Cardiac fibroblast (primary cell): ENCODE results near the gene MAD2L2.
"Not testable (repeated sequence)": the region's sequence is repeated elsewhere in the genome, so short reads cannot be mapped to it uniquely, and the experiment has no call there.

Source experiments
- DNase-seq, 2 donors: peaks; one replicate each; pipeline versions ENCODE4 v3.0.0 to v3.0.0-alpha.2; 2010; ENCODE audit warnings: low read depth in 2 of 2
- H3K4me3 ChIP-seq, 2 donors: replicated peaks in 1 of 2; 1 replicate in 1 of 2; 2 replicates in 1 of 2; pipeline ENCODE4 v1.5.1; 2011; ENCODE audit warnings: low read depth in 2 of 2, low read length in 2 of 2, mild to moderate bottlenecking in 2 of 2, moderate library complexity in 1 of 2
- TF ChIP-seq, protein P1 (sequence below): IDR thresholded peaks from one replicate; pipeline ENCODE4 v1.5.1; 2011; ENCODE audit warnings: low read depth, mild to moderate bottlenecking, low read length, inconsistent platforms

The MAD2L2 gene

DNA sequence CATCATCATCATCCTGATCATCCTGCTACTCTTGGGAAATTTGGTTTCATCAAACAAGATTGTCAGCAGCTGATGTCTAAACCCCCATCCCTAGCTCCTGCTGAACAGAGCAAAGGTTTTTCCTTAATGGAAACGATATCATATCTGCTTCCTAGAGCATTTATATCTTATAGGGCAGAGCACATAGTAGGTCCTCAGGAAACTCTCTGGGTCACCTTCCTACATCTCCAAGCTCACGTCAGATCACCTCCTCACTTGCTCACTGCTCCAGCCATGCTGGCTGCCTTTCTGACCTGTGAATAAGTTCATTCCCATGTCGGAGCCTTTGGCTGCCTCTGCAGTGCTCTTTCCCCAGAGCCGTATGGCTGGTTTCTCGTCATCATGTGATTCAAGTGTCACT is 37.2 kb downstream of the MAD2L2 start:
- H3K4me3 ChIP-seq, result no peak overlapping the region
- TF ChIP-seq, protein P1, sequence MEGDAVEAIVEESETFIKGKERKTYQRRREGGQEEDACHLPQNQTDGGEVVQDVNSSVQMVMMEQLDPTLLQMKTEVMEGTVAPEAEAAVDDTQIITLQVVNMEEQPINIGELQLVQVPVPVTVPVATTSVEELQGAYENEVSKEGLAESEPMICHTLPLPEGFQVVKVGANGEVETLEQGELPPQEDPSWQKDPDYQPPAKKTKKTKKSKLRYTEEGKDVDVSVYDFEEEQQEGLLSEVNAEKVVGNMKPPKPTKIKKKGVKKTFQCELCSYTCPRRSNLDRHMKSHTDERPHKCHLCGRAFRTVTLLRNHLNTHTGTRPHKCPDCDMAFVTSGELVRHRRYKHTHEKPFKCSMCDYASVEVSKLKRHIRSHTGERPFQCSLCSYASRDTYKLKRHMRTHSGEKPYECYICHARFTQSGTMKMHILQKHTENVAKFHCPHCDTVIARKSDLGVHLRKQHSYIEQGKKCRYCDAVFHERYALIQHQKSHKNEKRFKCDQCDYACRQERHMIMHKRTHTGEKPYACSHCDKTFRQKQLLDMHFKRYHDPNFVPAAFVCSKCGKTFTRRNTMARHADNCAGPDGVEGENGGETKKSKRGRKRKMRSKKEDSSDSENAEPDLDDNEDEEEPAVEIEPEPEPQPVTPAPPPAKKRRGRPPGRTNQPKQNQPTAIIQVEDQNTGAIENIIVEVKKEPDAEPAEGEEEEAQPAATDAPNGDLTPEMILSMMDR, result no peak
- no peak for DNase-seq

DNA sequence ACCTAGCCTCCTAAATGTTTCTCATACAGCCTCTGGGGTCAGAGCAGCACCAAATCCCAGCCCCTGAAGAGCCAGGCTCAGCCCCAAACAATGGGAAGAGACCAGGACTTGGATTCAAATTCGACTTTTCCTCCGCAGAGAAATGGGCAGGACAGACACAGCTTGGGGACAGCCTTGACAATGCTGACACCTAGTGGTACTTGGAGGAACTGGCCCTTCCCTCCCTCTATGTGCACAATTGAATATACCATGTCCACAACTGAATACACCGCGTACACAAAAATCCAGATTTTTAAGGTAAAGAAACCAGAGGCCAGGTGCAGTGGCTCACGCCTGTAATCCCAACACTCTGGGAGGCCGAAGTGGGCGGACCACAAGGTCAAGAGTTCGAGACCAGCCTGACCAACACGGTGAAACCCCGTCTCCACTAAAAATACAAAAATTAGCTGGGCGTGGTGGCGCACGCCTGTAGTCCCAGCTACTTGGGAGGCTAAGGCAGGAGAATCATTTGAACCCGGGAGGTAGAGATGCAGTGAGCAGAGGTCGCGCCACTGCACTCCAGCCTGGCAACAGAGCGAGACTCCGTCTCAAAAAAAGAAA is 38.4 kb downstream of the MAD2L2 start:
- TF ChIP-seq, protein P1, result peak; percentile 98
- peak; percentile 73 to 77 for DNase-seq
- H3K4me3 ChIP-seq, result not testable (repeated sequence)

DNA sequence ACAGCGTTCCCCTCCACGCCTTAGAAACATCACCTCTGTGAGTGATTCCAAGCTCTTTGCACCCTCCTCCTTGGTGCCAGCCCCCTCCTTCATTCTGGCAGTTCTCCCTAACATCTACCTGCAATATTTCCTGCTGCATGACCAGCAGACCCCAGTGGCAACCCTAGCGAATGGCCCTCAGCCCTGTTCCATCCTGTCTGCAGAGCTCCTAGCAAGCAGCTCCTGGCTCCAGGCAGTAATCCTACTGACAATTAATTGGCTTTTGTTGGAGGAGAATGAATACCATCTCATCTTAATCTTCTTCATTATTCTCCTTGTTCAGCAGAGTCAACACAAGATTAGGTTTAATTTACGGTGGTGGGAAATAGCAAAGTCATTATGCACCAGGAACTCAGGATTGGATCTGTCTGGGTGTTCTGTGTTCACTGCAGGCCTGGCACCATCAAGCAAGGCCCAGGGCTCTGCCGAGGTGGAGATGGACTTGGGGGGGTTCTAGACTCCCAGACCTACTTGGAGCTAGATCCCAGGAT is 39.1 kb downstream of the MAD2L2 start:
- no peak overlapping the region for H3K4me3 ChIP-seq
- DNase-seq, result no peak
- TF ChIP-seq, protein P1, result no peak

DNA sequence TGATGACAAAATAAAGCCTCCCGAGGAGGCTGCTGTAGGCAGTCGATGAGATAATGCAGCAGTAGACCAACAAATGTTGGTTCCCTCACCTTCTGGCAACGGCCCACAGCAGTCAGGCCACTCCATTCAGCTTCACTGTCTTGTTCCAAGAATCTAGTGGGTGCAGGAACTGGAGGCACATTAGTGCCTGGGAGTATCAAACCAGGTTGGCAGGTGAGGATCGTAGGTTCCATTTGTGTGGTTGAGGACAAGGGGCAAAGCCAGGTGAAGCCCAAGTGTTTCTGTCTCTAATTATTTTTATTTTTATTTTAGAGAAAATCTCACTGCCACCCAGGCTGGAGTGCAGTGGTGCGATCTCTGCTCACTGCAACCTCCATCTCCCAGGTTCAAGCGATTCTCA is 40.0 kb downstream of the MAD2L2 start:
- TF ChIP-seq, protein P1, result no peak
- H3K4me3 ChIP-seq, result no peak overlapping the region
- no peak for DNase-seq

DNA sequence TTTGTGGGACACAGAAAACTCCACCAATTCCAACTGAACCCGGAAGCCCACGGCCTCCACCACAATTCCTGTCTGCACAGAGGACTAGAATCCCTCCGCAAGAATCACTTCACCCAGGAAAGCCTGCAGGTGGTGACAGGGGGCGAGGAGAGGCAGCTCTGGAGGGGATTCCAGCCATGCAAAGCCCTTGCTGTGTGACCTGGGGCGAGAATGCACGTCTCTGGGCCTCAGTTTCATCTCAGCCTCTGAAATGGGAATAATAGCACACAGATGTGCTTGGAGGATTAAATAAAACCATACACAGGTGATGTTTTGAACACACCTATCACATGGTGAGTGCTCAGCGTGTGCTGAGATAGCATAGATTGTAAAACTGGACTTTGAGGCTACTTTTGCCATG is 40.8 kb downstream of the MAD2L2 start:
- no peak overlapping the region for H3K4me3 ChIP-seq
- TF ChIP-seq, protein P1, result no peak
- DNase-seq, result no peak

DNA sequence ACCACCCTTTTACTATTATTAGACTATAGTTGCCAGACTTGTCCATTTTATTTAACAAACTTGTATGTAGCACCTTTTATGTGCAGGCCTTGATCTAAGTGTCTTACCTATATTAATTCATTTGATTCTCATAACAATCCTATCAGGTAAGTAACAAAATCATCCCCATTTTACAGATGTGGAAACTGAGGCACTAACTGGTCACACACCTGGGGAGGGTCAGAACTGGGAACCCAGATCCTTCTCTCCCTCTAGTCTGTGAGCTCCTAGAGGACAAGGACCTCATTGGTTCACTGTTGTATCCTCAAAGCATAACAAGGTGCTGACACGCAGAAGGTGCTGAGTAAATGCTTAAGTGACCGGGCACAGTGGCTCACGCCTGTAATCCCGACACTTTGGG is 41.6 kb downstream of the MAD2L2 start:
- no peak for DNase-seq
- H3K4me3 ChIP-seq, result no peak overlapping the region
- TF ChIP-seq, protein P1, result no peak

DNA sequence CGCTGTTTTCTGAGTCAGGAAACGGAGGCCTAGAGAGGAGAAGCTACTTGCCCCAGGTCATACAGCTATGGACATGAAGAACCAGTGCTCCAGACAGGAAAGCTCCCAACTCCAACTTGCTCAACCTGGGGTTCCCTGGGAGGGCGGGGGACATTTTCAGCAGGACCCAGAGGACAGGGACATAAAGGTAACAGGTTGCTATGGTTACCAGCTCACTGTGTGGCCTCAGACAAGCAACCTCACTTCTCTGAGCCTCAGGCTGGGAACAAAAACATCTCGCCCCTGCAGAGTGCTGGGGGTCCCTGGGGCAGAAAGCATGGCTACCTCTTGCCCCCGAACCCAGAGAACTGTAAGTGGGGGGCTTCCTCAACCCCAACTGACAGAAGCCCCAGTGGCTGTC is 42.8 kb downstream of the MAD2L2 start:
- no peak for DNase-seq
- H3K4me3 ChIP-seq, result no peak overlapping the region
- TF ChIP-seq, protein P1, result no peak
